Stimulated activated CD8-positive, alpha-beta memory T cell treated with anti-CD3 and anti-CD28 coated beads, Interleukin-4, amount 100 ng/mL, for 48 hours (primary cell): ENCODE data around the gene PTDSS2.
"Not testable (repeated sequence)": the region's sequence is repeated elsewhere in the genome, so short reads cannot be mapped to it uniquely, and the experiment has no call there.

Source experiments
- DNase-seq: peaks from one replicate; pipeline ENCODE4 v3.0.0-alpha.2; 2020

Gene PTDSS2

DNA sequence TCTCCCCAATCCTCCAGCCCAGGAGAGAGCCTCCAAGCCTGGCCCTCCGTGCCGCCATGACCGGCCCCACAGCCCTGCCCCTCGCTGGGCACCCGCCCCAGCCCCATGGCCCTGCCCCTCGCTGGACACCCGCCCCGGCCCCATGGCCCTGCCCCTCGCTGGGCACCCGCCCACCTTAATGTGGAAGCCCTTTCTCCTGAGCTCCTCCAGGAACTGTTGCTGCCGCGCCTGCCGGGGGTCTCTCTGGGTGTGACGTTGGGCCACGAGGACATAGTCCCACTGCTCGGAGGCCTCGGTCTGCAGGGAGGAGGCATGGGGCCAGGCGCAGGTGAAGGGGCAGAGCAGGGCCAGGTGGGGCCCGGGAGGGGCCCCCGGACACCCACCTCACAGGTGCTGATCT is 16.4 kb upstream of the PTDSS2 start:
- no peak for DNase-seq

DNA sequence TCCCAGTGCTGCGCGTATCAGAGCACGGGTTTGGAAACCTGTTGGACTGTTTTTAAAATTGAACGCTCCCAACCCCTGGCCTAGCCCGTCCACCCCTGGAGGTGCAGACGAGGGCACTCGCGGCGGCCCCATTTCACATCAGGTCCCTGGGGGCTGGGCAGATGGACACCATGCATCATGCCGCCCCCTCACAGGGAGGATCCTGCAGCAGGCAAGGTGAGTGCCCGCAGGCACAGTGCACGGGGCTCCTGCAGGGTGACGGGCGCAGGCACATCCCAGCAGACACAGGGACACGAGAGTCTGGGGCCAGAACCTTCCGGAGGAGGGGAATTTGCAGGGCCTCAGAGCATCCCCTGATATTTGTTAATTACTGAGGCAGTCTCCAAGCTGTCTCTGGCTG is 15.6 kb upstream of the PTDSS2 start:
- no peak for DNase-seq

DNA sequence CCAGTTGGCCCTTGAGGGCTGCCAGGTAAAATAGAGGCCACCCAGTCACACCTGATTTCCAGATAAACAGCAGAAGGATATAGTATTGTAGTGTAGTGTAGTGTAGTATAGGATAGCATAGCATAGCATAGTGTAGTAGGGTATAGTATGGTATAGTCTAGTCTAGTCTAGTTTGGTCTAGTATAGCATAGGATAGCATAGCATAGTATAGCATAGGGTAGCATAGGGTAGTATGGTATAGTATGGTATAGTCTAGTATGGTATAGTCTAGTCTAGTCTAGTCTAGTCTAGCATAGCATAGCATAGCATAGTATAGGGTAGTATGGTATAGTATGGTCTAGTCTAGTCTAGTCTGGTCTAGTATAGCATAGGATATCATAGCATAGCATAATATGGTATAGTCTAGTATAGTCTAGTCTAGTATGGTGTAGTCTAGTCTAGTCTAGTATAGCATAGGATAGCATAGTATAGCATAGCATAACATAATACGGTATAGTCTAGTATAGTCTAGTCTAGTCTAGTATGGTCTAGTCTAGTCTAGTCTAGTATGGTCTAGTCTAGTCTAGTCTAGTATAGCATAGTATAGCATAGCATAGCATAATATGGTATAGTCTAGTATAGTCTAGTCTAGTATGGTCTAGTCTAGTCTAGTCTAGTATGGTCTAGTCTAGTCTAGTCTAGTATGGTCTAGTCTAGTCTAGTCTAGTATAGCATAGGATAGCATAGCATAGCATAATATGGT is 14.9 kb upstream of the PTDSS2 start:
- not testable (repeated sequence) for DNase-seq

DNA sequence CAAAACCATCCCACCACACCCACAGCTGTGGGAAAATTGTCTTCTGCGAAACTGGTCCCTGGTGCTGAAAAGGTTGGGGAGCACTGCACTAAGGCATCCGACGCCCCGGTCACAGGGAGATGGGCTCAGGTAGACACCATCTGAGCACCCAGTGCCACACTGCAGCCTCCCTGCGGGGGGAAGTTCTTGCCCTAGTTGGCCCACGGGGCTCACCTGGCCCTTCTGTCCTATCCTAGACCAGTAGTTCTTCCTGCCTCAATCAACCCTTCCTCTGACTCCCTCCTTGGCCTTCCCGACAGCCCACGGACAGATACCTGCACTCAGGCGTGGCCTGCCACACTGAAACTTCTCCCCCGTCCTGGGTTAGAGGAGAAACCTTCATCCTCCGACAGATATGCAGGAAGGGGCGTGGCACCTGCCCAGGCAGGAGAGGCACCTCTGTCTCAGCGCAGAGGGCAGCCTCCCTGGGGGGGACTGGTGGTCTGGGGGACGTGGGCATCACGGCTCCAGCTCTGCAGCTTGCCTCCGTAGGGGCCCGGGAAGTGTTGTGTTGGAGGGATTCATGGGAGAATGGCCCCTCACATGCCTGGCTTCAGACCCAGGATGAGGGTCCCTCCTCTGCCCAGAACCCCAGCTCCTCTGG is 12.7 kb upstream of the PTDSS2 start:
- no peak for DNase-seq

DNA sequence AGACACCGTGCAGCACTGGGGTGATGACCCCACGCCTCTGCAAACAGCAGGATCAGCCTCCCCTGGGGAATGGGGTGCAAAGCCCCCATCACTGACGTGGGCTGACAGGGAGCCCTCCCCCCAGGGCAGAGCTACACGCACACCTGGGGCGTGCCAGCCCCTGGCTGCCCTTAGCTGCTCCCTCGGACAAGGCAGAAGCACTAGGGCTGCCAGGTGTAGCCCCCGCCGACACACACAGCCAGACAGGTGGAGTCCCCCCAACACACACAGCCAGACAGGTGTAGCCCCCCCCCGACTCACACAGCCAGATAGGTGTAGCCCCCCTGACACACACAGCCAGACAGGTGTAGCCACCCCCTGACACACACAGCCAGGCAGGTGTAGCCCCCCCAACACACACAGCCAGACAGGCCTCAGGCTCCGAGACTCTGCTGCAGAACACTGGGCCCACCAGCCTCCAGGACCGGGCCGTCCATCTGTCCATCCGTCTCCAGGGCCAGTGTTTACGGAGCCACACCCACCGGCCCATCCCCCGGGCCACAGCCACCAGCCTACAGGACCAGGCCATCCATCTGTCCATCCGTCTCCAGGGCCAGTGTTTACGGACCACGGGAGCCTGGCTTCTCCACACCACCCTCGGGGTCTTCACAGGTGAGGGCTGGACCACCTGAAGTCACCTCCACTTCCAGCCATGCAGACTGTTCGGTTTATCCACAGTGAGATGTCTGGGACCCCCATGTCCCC is 11.8 kb upstream of the PTDSS2 start:
- DNase-seq, result no peak

DNA sequence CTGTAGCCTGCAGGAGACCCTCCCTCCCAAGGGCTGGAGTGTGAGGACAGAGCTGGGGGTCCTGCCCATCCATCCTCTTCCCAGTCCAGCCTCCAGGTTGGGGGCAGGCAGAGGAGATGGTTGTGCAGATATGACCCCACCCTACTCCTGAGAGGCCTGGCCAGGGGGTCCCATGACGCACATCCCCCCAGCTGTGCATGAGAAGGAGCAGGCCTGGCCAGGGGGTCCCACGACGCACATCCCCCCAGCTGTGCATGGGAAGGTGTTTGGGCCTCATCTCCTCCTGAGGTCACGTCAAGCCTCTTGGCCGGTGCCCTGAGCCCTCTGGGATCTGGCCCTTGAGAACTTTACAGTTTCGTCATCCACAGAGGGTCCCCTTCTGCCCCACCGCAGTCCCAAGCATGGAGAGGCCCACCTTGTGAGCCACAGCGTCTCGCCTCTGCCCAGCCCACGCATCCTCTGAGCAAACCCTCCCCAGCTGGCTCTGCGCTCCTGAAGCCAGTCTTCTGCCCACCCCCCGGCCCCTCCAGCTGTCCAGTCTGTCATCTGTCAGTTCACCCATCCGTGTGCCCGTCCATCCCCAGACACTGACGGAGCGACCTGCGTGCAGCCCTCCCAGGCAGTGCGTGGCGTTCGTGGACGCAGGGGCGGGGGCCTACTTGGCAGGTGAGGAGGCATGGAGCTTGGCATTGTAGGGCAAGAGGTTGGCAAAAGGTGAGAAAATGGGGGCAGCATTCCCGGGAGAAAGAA is 10.6 kb upstream of the PTDSS2 start:
- no peak for DNase-seq

DNA sequence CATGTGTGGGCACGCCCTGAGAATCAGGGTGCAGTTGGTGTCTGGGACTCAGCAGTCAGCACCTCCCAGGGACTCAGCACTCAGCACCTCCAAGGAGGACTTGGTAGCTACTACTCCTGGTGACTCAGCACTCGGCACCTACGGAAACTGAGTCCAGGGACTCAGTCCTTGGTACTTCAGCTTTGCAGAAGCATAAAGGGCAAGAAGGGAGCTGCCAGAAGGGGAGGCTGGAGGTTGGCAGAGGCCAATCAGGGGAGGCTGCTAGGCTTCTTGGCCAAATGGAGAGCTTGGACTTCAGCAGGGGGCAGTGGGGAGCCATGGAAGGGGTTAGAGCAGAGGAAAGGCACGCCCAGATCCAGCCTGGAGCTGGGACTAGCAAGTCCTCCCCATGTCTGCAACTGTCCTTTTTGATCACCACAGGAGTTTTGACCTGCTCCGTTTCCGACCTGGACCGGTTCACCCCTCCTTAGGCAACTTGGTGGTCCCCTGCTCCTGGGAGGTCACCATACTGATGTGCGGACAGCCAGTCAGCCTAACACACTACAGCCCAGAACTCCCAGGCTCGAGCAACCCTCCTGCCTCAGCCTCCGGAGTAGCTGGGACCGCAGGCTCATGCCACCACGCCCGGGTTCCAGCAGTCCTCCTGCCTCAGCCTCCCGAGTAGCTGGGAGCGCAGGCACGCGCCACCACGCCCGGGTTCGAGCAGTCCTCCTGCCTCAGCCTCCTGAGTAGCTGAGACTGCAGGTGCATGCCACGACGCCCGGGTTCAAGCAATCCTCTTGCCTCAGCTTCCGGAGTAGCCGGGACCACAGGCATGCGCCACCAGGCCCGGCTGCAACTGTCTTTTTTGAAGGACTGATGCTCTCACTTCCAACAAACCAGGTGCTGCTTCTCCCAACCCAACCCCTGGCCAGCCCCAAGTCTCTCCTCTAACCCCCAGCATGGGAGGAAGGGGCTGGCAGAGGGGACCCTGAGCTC is 9.7 kb upstream of the PTDSS2 start:
- no peak for DNase-seq

DNA sequence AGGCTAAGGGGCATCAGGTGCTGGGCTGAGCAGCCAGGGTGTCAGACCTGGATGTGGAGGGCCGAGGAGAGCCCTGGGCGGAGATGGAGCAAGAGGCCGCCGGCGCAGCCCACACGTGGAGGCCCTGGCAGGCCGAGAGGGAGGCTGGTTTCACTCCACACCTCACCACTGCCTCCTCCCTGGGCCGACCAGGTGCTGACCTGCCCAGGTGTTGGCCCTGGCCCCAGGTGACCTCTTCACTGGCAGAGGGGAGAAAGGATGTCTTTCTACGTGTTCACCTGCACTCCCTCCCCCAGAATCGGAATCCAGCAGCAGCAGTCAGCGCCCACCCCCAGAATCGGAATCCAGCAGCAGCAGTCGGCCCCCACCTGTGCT is 9.0 kb upstream of the PTDSS2 start:
- no peak for DNase-seq

DNA sequence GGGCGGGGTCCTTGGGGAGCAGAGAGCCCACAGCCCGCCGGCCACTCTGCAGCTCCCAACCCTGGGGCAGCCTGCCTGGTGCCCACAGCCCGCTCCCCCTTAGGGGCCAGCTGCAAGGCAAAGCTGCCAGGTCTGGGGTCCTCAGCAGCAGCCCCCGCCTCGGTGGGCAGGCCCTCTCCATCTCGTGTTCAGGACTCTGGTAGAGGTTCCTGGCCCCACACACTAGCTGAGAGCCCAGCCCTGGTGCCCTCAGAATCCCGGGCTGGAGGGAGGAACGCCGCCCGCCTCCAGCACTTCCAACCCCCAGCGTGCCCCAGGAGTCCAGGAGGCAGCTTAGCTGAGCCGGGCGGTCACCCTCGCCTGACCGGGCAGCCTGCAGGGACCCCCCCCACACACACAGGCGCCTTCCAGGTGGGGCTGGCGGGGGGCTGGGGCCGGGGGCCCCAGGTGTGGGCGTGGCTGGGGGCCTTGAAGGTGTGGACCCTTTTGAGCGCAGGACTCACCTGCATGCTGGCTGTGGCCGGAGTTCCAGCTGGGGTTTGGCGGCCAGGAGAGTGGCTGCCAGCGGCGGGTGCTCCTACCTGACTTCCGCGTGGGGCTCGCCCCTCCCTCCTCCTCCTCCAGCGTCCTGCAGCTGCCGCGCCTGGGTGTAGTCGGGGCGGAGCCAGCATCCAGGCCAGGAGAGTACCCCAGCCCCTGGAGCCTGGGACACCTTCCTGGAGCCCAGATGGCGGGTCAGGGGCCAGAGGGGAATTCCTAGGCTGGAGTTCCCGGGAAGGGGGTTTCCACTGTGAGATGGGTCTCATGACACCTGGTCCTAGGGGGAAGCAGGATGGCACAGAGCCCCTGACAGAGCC is 8.4 kb upstream of the PTDSS2 start, which contains the start of gene ANO9:
Gene ANO9, minus strand, starts transcription at position 594 of the 857 bp plus-strand sequence. Its CDS starts 85 bp downstream, at position 509.
- peak; percentile 73 for DNase-seq

DNA sequence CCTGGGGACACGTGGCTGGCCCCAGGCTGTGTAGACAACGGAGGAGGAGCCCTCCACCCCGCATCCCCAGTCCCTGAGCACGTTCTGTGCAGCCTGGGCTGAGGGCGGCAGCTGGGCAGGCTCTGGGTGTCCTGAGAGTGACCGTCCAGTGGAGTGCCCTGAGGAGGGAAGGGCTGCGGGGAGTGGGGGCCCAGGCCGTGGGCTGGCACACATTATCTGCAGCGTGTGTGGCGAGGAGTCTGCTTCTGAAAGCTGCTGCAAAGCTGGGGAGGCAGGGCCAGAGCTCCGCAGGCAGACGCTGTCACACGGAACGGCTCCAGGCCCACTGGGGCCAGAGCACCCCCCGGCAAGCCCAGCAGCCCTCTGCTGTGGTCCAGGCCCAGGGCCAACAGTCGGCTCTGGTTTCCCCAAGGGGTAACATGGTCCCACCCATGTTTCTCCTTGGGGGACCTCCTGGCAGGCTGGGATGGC is 7.4 kb upstream of the PTDSS2 start:
- DNase-seq, result no peak

DNA sequence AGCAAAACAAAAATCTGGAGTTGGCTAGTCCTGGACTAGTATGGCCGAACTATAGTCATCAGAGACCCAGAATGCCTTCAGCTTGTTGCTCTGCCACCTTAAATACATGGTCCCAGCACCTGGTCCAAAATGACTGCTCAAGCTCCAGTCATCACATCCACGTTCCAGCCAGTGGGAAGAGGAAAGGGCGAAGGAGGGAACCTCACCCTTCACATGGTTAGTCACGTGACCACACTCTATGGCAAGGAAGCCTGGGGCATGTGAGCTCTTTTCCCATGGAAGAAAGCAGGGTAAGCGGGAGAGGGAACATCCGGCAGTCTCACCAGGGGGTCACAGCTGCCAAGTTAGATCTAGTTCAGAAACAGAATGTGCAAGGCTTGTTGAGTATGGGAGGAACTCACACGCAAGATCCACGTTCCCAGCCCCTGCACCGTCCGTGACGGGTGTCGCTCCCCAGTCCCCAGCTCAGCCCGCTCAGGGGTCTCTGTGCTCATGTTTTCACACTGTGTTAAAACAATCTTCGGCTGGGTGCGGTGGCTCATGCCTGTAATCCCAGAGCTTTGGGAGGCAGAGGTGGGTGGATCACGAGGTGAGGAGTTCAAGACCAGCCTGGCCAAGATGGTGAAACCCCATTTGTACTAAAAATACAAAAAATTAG is 6.4 kb upstream of the PTDSS2 start:
- DNase-seq, result no peak

DNA sequence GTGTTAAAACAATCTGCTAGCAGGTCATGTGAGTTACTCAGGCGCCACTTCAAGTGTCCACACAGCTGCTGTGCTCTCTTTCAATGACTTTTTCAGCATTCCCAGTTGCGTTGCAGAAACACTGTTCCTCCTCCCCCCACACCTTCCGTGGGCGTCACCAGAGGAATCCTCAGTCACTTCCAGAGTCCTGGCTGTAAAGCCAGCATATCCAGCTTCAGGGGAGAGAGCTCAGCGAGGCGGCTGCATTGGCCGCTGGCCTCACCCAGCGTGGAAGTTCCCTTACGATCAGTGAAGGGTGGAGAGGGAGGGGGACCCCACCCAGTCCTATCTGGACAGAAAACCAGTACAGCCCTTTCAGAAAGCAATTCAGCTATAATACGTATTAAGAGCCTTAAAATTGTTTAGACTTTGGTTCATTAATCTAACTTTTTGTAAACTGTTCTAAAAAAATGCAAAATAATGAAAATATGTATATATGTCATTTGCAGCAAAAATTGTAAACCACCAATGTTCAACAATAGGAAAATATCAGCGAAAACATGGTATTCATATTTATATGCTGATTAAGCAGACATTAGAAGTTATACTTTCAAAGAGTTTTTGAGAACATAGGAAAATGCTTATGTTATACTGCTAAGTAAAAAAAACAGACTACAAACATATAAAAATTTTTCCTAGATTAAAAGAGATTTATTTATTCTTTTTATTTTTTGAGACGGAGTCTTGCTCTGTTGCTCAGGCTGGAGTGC is 5.5 kb upstream of the PTDSS2 start:
- DNase-seq, result no peak

DNA sequence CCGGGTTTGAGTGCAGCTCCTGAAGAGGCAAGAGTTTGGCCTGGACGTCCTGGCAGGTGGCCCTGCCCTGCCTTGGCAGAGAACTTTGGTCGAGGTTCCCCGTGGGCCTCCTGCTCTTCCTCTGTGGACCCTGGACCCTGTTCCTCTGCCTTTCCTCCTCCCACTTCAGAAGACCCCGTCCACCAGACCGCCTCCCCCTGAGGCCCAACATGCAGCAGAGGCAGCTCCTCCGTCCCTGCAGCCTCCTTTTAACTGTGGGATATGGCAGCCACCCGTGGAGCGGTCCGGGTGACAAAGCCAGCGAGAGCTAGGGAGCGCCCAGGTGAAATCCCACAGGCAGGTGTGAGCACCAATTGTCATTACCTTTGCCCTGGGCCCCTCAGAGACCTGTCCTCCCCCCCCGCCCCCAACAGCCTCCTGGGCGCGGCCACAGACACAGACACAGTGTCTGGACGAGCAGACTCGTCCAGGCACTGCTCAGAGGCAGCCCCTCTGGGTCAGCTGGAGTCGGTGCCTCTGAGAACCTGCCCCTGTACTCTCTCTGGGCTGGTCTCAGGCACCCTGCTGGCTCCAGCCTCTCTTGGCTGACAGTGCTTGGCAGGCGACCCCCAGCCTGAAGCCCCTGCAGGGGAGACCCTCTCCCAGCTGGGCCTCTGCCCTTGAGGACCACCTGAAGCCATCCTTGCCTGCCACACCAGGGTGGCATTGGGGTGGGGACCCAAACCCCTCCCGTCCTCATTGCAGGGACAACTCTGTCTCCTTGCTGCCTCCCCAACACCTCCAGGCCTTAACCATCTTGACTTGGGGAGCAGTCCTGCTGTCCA is 4.1 kb upstream of the PTDSS2 start:
- DNase-seq, result no peak

DNA sequence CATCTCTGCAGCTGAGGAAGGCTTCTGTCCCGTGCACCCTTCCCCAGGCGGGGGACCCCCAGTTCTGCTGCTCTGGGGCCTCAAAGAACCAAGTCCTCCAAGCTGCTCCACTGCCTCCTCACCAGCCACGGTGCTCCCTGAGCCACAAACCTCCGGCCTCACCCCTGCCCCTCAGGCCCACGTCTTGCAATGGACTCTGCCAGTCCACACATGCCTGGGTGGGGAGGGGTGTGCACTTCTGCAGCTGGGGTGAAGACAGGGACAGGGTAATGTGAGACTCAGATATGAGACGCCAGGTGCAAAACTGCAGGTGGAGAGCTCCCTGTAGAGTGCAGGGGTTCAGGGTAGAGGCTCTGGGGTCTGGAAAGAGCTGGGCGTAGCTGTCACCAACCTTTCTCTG is 3.2 kb upstream of the PTDSS2 start:
- no peak for DNase-seq

DNA sequence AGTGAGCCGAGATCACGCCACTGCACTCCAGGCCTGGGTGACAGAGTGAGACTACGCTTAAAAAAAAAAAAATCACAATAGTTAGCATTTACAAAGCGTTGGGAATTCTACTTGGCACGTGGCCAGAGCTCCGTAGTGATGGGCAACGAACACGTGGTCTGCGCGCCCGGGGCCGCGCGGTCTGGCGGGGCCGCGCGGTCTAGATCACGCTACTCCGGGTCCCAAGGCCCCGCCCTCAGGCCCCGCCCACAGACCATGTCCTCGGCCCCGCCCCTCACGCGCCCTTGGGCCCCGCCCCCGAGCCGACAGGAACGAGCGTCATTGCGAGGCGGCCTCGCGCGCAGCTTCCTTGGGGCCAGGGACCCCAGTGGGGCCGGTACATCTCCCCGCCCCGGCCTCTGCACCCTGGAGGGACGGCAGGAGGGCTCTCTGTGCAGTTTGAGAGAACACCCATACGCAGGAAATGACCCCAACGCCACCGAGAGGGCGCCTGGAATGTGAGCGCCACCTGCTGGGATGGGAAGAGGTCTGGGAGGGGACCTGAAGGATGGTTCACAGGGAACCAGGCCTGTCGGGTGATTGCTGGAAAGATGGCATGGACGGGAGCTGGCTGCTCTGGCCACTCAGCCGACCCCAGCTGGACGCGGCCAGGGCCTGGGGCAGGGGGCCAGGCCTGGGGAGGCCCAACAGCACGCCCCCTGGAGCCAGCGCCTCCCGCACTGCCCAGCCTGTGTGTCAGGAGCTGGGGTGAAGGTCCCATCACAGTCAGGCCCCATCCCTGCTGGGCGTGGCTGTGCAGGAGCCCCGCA is 2.0 kb upstream of the PTDSS2 start:
- peak; percentile 99 for DNase-seq

DNA sequence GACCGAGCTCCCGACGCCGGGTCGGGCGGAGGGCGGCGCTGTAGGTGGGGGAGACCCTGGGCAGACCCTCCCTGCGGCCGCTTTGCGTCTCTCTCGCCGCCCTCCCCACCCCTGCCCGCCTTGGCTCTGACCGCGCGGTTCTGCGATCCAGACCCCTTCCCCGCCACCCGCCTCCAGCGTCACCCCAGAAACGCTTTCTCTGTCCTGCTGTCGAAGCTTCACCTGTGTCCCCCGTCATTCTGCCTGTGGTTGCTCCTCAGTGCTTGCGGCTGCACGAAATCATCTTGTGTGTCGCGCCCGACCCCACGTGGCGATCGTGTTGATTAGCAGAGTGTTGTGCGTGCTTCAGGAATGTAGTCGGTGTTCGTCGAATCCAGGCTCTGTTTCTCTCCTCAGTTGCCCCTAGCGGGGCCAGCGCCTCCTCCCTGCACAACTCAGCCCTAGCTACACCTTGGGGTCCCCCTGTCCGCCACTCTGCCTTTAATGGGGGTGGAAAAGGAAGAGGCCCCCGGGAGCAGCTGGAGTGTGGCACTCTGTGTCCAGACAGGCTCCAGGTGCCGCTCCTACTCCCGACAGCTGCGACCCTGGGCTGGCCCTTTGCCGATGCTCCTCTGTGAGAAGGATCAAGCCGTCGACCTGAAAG is 851 bp downstream of the PTDSS2 start:
- DNase-seq, result peak; percentile 76

DNA sequence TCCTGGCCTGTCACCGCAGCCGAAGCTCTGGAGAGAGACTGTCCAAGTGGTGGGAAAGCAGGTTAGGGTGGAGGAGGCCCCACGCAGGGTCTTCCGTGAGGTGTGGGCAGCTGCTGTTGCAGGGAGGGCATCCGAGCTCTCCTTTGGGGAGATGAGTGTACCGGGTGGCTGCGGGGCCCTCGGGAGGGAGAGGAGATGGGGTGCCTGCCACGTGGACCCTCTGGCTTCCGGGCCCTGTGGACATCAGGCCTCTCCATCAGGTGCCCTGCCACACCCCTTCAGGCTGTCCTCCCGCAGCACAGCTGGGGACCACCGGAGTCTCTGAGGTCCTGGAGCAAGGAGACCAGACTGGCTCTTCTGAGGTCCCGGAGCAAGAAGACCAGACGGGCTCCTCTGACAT is 1.7 kb downstream of the PTDSS2 start:
- no peak for DNase-seq
